Stimulated activated memory B cell treated with anti-CD40 and anti-IgM and Interleukin-4, amounts not matched to agents 10 μg/mL and 1 μg/mL and 100 μg/mL, for 72 hours (primary cell): Measurements from ENCODE around the gene WNT7A.

ENCODE experiments used
- ATAC-seq: fragments of 150-1000 bp; cut with Tn5 transposase; 2 replicates; pipeline ENCODE4 v1.10.0; 2021
- H3K27ac Mint-ChIP-seq: one replicate; pipeline ENCODE4 v1.8.0; 2022; ENCODE audit warnings: mild to moderate bottlenecking, mixed read lengths
- H3K27me3 Mint-ChIP-seq: one replicate; pipeline ENCODE4 v1.8.0; 2022; ENCODE audit warnings: mixed read lengths
- H3K36me3 Mint-ChIP-seq: one replicate; pipeline ENCODE4 v1.8.0; 2022; ENCODE audit warnings: mixed read lengths
- H3K4me1 Mint-ChIP-seq: one replicate; pipeline ENCODE4 v1.8.0; 2022; ENCODE audit warnings: mixed read lengths
- H3K4me3 Mint-ChIP-seq: one replicate; pipeline ENCODE4 v1.8.0; 2022; ENCODE audit warnings: mild to moderate bottlenecking, moderate library complexity, mixed read lengths
- H3K9me3 Mint-ChIP-seq: one replicate; pipeline ENCODE4 v1.8.0; 2022; ENCODE audit warnings: mixed read lengths

WNT7A gene

GRCh38 chr3:13822871-13823585, 56.8 kb downstream of the WNT7A start:
- Mint-ChIP-seq H3K36me3 (no peaks in the 10 kb centered on the region), H3K27me3 (peaks cover 7% of the 10 kb centered on the region), H3K27ac (no peak overlapping the region), H3K9me3 (peaks cover 3% of the 10 kb centered on the region), H3K4me3 (no peak overlapping the region), H3K4me1 (no peaks in the 10 kb centered on the region)
- no peak for ATAC-seq

- Mint-ChIP-seq H3K27me3 (peaks cover 7% of the 10 kb centered on the region), H3K4me3 (no peak overlapping the region), H3K4me1 (no peaks in the 10 kb centered on the region), H3K9me3 (peaks cover 8% of the 10 kb centered on the region), H3K36me3 (no peaks in the 10 kb centered on the region), H3K27ac (no peak overlapping the region)
- no peak for ATAC-seq
These were observed 57.8 kb downstream of the WNT7A start for GRCh38 chr3:13822042-13822441.

DNA sequence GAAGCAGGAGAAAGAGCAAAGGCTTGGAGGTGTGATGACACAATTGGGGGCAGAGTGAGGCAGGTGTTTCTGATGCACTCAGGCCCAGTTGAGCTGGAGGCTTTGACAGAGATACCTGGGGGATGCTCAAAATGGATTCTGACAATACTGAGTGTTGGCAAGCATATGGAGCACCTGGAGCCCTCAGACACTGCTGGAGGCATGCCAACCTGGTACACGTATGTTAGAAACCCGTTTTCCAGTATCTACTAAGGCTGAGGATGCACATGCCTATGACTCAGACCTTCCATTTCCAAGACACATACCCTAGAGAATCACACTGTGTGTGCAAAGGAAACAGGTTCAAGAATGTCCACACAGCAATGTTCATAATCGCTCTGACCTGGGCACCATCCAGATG, 58.7 kb downstream of the WNT7A start:
- Mint-ChIP-seq H3K4me1 (no peaks in the 10 kb centered on the region), H3K36me3 (no peaks in the 10 kb centered on the region), H3K27me3 (peaks cover 5% of the 10 kb centered on the region), H3K27ac (no peak overlapping the region), H3K4me3 (no peak overlapping the region), H3K9me3 (peaks cover 13% of the 10 kb centered on the region)
- ATAC-seq = no peak

GRCh38 chr3:13818919-13819318, 61.0 kb downstream of the WNT7A start:
- Mint-ChIP-seq H3K36me3 (no peaks in the 10 kb centered on the region), H3K27me3 (no peaks in the 10 kb centered on the region), H3K4me1 (no peaks in the 10 kb centered on the region), H3K27ac (no peak overlapping the region), H3K9me3 (peaks cover 20% of the 10 kb centered on the region), H3K4me3 (no peak overlapping the region)
- ATAC-seq = no peak

- ATAC-seq = no peak
- H3K4me3 Mint-ChIP-seq = no peak overlapping the region
- H3K27me3 Mint-ChIP-seq = no peaks in the 10 kb centered on the region
- H3K4me1 Mint-ChIP-seq = no peaks in the 10 kb centered on the region
- no peaks in the 10 kb centered on the region for H3K36me3 Mint-ChIP-seq
- no peak overlapping the region for H3K27ac Mint-ChIP-seq
- H3K9me3 Mint-ChIP-seq = peaks cover 25% of the 10 kb centered on the region
These were observed 64.7 kb downstream of the WNT7A start for GRCh38 chr3:13815088-13815683.

GRCh38 chr3:13812034-13812471, 67.8 kb downstream of the WNT7A start:
- peaks cover 25% of the 10 kb centered on the region for H3K9me3 Mint-ChIP-seq
- ATAC-seq = no peak
- no peak overlapping the region for H3K27ac Mint-ChIP-seq
- no peaks in the 10 kb centered on the region for H3K4me1 Mint-ChIP-seq
- H3K4me3 Mint-ChIP-seq = no peak overlapping the region
- H3K27me3 Mint-ChIP-seq = no peaks in the 10 kb centered on the region
- no peaks in the 10 kb centered on the region for H3K36me3 Mint-ChIP-seq

DNA sequence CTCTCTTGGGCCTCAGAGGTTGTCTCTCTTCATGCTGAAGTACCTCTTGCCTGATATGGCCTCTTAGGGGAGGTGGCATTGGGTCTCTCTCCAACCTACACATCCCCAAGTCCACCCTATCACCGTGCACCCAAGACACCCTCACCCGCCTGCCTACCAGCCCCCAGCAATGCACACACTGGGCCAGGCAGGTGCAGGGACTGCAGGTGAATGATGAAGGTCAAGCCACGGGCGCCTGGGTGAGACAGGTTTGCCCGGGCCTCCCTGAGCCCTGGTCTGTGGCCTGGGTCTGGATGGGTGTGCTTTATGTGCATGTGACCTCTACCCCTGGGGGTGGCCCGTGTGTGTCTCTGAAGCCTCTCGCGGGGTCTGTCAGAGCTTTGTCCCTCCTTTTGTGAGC, 68.3 kb downstream of the WNT7A start:
- Mint-ChIP-seq H3K4me3 (no peak overlapping the region), H3K4me1 (no peaks in the 10 kb centered on the region), H3K27me3 (no peaks in the 10 kb centered on the region), H3K36me3 (no peaks in the 10 kb centered on the region), H3K9me3 (peaks cover 22% of the 10 kb centered on the region), H3K27ac (no peak overlapping the region)
- ATAC-seq = no peak

DNA sequence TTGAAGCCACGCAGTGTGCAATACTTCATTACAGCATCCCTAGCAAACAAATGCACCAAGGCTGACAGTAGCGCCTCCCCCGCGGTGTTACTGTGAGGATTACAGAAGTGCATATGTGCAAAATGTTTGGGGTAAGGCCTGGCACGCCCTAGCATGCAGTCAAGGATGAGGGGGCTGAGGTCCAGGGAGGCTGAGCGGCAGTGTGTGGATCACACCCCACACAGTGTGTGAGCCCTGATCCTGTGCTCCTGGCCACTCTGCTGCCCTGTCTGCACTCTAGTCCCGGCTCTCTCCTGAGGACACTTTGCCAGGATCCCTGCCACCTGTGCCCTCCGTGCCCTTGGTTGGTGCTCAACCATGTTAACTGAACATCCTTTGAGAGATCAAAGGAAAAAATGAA, 71.3 kb downstream of the WNT7A start:
- Mint-ChIP-seq H3K36me3 (no peaks in the 10 kb centered on the region), H3K27me3 (no peaks in the 10 kb centered on the region), H3K27ac (no peak overlapping the region), H3K4me1 (no peaks in the 10 kb centered on the region), H3K9me3 (peaks cover 16% of the 10 kb centered on the region), H3K4me3 (no peak overlapping the region)
- no peak for ATAC-seq

GRCh38 chr3:13801361-13802204, 78.3 kb downstream of the WNT7A start:
- H3K4me1 Mint-ChIP-seq = no peaks in the 10 kb centered on the region
- ATAC-seq = no peak
- peaks cover 2% of the 10 kb centered on the region for H3K27me3 Mint-ChIP-seq
- H3K9me3 Mint-ChIP-seq = peaks cover 4% of the 10 kb centered on the region
- H3K27ac Mint-ChIP-seq = no peak overlapping the region
- H3K36me3 Mint-ChIP-seq = no peaks in the 10 kb centered on the region
- no peak overlapping the region for H3K4me3 Mint-ChIP-seq

DNA sequence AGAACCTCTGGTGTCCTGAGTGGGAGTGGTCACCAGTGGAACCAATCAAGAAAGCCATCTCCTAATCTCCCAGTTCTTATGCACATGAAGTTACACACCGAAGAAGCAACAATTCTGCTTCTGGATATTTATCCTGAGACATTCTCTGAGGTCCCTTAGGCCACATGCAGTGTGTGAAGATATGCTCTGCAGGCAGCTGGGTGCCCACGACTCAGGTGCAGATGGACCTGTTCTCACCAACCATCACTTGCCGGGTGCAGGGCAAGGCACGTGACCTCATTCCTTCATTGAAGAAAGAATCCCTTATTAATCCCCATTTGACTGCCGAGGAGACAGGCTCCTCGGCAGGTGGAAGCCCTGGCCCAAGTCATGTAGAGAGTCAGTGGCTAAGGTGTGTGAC, 79.8 kb downstream of the WNT7A start:
- no peak overlapping the region for H3K4me3 Mint-ChIP-seq
- no peaks in the 10 kb centered on the region for H3K36me3 Mint-ChIP-seq
- no peak for ATAC-seq
- no peak overlapping the region for H3K27ac Mint-ChIP-seq
- H3K27me3 Mint-ChIP-seq = peaks cover 11% of the 10 kb centered on the region
- no peaks in the 10 kb centered on the region for H3K9me3 Mint-ChIP-seq
- no peaks in the 10 kb centered on the region for H3K4me1 Mint-ChIP-seq

DNA sequence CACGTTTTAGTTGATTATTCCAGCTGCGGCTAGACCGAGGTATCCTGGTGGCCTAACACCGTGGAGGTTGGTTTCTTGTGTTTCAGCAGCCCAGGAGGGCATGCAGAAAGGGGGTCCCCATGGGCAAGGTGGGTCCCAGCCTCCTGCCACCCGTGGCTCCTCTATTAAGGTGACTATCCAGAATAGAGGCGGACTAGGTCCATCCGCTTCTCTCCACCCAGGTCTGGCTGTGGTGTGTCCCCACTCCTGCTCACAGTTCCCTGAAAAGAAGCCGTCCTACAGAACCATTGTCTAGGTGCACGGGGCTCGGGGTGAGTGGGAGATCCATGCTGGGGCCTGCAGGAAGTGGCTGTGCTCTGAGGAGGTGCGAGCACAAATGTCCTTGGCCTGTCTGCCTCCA, 81.5 kb downstream of the WNT7A start:
- Mint-ChIP-seq H3K9me3 (no peaks in the 10 kb centered on the region), H3K4me1 (no peaks in the 10 kb centered on the region), H3K4me3 (no peak overlapping the region), H3K27me3 (peaks cover 18% of the 10 kb centered on the region), H3K36me3 (no peaks in the 10 kb centered on the region), H3K27ac (no peak overlapping the region)
- no peak for ATAC-seq

DNA sequence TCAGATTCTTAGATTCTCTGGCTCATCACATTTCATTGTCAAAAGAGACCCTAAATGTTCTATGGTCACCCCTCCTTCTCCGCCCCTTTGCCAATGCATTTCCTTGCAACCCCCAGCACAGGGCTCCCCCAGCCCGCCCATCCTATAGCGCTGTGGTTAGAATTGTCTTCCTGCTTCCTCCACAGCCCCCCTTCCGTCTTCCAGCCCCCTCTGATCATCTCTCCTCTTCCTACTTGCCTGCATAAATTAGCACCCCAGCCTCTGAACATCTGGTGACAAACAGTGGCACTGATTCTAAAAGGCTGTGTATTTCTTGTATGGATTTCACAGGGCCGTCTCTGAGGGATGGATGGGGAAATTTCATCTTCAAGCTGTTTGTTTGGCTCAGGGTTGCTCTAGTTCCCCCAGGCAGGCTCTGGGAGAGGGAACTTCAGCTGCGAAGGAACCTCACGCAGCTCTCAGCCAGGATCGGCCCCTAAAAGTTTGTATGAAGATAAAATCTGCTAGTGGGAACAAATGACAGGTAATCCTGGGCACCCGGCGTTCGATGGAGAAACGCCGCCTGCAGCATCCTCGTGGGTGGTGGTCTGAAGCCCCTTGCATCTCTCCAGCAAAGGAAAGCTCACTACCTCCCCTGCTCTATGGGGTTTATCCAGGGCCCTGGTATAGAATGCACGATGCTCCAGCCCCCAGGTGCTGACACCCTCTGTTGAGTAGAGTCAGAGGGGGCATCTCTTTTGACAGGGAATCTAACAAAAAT, 83.0 kb downstream of the WNT7A start:
- peaks cover 25% of the 10 kb centered on the region for H3K27me3 Mint-ChIP-seq
- no peaks in the 10 kb centered on the region for H3K9me3 Mint-ChIP-seq
- no peak overlapping the region for H3K27ac Mint-ChIP-seq
- no peaks in the 10 kb centered on the region for H3K36me3 Mint-ChIP-seq
- no peaks in the 10 kb centered on the region for H3K4me1 Mint-ChIP-seq
- no peak overlapping the region for H3K4me3 Mint-ChIP-seq
- ATAC-seq = no peak

DNA sequence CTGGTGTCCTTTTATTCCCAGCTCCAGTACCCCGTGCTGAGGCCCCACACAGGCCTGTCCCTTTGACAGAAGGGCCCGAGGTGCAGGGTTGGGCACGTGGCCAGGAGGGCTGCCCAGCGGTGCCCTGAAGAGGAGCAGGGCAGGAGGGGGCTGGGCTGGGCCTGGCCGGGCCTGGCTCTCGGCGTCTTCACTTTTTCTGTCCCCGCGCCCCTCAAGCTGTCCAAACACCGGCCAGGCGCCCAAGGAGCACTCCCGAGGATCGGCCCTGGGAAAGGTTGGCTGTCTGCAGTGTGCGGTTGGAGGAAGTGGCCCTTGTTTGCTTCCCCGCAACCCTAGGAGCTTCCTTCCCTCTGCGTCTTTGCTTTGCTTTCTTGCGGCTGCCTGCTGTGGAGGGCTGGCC, 84.1 kb downstream of the WNT7A start:
- no peak overlapping the region for H3K4me3 Mint-ChIP-seq
- peaks cover 25% of the 10 kb centered on the region for H3K27me3 Mint-ChIP-seq
- H3K4me1 Mint-ChIP-seq = no peaks in the 10 kb centered on the region
- ATAC-seq = no peak
- no peaks in the 10 kb centered on the region for H3K36me3 Mint-ChIP-seq
- H3K27ac Mint-ChIP-seq = no peak overlapping the region
- no peaks in the 10 kb centered on the region for H3K9me3 Mint-ChIP-seq

- Mint-ChIP-seq H3K4me3 (no peak overlapping the region), H3K27me3 (peaks cover 25% of the 10 kb centered on the region), H3K4me1 (no peaks in the 10 kb centered on the region), H3K27ac (no peak overlapping the region), H3K36me3 (no peaks in the 10 kb centered on the region), H3K9me3 (no peaks in the 10 kb centered on the region)
- ATAC-seq = no peak
These were observed 85.5 kb downstream of the WNT7A start for GRCh38 chr3:13794322-13794721.

- Mint-ChIP-seq H3K4me3 (no peak overlapping the region), H3K4me1 (no peaks in the 10 kb centered on the region), H3K36me3 (no peaks in the 10 kb centered on the region), H3K9me3 (no peaks in the 10 kb centered on the region), H3K27ac (no peak overlapping the region), H3K27me3 (peaks cover 33% of the 10 kb centered on the region)
- ATAC-seq = no peak
These were observed 86.4 kb downstream of the WNT7A start for GRCh38 chr3:13793451-13793850.
